CD4-positive, alpha-beta T cell treated with Interleukin-17A for 4 hours (primary cell): Measurements from ENCODE around the gene NDE1.
"Not testable (repeated sequence)": the region's sequence is repeated elsewhere in the genome, so short reads cannot be mapped to it uniquely, and the experiment has no call there.

Source experiments
- DNase-seq: peaks from one replicate; pipeline ENCODE4 v3.0.0-alpha.2; 2020; ENCODE audit warnings: mixed read lengths

NDE1 gene

GRCh38 chr16:15650019-15650697 is at the start of gene NDE1:
Gene NDE1, plus strand, starts transcription at chr16:15650245. Its CDS starts 14,534 bp downstream, at chr16:15664779.
- DNase-seq = peak; percentile 88

- no peak for DNase-seq
Measured at GRCh38 chr16:15601212-15601879, 48.7 kb upstream of the NDE1 start.

- no peak for DNase-seq
Measured at GRCh38 chr16:15602285-15603044, 47.6 kb upstream of the NDE1 start.

DNA sequence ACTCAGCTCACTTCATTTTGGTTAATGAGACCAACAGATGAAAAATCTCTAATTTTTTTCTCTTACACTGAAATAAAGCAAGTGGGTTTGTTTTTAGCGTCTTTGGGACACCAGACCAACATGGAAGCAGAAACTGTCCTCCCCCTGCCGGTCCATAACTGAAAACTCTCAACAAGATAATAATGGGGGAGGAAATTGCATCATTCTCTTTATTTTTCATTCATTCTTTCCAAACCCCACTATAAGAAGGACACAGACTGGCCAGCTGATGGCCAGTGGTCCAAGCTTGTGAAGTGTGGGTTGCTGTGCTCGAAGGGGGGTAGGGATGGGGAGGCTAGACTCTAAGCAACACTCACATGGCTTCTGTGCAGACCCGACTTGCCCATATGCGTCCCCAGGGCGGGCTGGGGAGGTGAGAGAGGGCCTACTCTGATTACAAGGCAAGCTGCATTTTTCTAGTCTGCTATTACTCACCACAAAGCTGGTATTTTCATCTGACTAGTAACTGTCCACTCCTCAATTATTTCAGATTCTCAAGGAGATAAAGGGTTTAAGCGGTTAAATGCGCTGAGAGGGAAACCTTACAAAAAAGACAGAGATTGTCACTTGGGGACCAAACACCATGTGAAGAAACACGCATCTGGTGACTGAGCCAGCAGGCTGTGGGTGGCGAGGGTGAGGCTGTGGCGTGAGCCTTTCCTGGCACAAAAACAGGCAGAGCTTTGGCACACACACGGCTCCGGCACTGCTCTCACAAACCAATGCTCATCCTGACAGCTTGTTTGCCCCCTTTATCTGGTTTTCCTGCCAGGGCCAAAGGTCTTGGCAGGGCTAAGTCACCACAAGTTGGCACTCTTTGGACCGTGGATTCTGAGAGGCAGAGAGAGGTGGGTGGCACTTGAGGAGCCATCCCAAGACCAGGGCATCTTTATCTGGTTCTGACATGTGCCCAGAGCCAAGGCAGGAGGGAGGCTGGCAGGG is 45.3 kb upstream of the NDE1 start:
- no peak for DNase-seq

GRCh38 chr16:15605839-15606517 is 44.1 kb upstream of the NDE1 start:
- no peak for DNase-seq

GRCh38 chr16:15606518-15607220 is 43.4 kb upstream of the NDE1 start:
- no peak for DNase-seq

DNA sequence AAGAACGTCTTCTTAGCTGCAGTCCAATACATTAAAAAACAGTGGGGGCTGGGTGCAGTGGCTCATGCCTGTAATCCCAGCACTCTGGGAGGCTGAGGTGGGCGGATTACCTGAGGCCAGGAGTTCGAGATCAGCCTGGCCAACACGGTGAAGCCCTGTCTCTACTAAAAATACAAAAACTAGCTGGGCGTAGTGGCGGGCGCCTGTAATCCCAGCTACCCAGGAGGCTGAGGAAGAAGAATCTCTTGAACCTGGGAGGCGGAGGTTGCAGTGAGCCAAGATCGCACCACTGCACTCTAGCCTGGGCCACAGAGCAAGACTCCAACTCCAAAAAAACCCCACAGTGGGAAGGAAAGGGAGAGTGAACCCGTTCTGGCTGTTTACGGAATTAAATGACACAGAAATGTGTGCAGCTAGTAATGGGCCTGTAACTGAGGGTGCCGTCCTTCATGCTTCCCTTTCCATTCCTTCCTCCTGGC is 42.8 kb upstream of the NDE1 start:
- not testable (repeated sequence) for DNase-seq

DNA sequence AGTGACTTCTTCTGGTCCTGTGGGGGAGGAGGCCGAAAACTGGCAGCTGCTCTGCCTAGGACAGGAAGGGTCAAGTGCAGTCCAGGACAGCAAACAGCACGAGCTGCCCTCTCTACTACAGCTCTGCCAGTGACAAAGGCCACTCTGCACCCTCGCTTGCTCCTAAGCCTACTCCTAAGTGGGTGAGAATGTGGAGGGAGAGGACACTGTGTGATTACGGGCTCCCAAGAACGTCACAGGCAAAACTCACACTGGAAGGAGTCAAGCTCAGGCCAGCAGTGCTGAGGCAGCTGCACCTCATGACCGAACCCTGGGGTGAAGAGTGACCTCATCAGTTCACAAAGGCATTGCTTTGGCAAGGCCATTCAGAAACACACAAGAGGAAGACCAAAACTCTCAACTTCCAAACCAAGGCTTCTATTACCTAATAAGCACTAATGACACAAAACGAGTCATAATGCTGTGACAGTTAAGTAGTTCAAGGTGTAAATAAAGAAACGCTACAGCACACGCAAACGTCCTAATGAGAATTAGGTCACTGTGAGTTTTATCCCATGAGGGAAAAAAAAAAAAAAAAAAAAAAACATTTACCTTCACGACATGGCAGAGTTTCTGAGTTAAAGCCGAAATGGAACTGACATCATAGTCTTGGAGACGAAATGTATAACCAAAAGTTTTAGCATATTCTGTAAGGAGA is 42.2 kb upstream of the NDE1 start:
- DNase-seq = no peak

- DNase-seq = no peak
Measured at GRCh38 chr16:15608398-15609285, 41.4 kb upstream of the NDE1 start.

DNA sequence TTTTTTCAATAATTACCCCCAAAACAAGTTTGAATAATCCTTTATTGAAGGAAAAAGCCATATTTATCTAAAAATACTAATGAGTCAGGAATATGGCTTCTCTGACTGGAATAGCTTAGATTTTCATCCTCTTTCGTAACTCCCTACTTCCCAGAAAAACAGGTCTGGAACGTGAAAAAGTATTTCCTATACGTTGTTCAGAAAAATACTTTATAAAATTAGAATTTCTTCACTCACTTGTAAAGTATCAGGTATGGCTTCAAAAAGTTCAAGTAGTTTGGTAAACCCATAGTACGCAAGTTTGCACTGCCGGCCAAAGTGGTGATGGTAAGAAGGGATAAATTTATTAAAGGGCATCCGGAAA is 40.8 kb upstream of the NDE1 start:
- no peak for DNase-seq

GRCh38 chr16:15610369-15610871 is 39.6 kb upstream of the NDE1 start:
- no peak for DNase-seq

- DNase-seq = no peak
Measured at GRCh38 chr16:15611610-15612009, 38.4 kb upstream of the NDE1 start.

GRCh38 chr16:15613676-15614075 is 36.4 kb upstream of the NDE1 start:
- DNase-seq = no peak

DNA sequence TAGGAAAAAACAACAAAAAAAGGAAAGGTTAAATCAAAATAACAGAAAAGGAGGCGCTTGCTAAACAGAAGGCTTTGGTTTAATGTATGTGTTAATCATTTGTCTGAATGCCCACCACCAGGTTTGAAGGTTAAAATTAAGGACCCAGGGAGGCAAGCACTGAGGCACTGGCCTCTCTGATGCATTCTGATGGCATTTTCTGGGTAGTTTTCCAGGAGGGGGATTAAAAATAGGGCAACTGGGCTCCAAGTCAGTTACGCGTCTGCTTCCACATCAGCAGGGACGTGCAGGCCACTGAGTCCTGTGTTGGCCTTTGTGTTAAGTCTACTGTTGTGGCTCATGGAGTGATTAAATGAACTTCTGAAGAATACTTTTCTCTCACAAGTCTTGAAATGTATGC is 34.0 kb upstream of the NDE1 start:
- DNase-seq = no peak

- no peak for DNase-seq
Measured at GRCh38 chr16:15616475-15617165, 33.4 kb upstream of the NDE1 start.

DNA sequence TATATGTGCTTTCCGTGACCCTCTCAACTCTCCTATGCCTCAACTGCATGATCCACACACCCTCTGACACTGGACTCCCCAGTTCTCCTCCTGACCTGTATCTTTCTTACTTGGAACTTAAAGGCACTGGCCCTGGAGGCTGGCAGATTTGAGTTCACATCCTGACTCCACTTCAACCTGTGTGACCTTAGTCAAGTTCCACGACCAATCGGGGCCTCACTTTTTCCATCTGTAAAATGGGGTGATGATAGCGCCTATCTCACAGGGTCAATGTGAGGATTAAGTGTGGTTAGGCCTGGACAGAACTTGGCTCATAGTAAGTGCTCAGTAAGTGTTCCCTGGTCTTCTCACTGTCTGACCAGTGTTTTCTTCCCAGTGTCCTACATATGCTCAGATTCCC is 32.1 kb upstream of the NDE1 start:
- no peak for DNase-seq

DNA sequence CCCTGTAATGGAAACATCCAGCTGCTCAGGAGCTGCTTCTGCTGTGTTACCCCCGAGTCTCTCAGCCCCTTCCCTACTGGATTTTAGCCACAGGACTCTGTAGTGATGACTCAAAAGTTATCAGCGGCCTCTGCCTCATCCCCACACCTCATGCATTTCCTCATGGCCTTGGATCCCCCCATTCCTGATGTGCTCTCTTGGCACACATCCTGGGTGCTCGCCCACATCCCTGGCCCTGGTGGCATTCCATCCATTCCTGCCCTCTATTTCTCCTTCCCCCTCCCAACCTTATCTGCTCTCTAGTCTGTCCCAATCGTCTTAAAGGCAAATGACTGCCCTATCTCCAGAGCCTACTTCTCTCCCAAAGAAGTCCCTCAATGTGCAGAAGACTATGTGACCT is 31.7 kb upstream of the NDE1 start:
- DNase-seq = no peak

GRCh38 chr16:15620611-15621195 is 29.3 kb upstream of the NDE1 start:
- DNase-seq = no peak
